ENCODE data around the gene CSRP1. TPM values are rescaled to one million over a fixed set of nuclear protein-coding genes. Genes with fewer than 3 reads are reported as not detected.

Gene CSRP1
- 1,211 and 1,696 TPM in 2 replicates for total RNA-seq

GRCh38 chr1:201506557-201507359, at the start of gene CSRP1:
CSRP1 (minus strand) TSS chr1:201507123; CDS start chr1:201496303, 10,820 bp downstream.

DNA sequence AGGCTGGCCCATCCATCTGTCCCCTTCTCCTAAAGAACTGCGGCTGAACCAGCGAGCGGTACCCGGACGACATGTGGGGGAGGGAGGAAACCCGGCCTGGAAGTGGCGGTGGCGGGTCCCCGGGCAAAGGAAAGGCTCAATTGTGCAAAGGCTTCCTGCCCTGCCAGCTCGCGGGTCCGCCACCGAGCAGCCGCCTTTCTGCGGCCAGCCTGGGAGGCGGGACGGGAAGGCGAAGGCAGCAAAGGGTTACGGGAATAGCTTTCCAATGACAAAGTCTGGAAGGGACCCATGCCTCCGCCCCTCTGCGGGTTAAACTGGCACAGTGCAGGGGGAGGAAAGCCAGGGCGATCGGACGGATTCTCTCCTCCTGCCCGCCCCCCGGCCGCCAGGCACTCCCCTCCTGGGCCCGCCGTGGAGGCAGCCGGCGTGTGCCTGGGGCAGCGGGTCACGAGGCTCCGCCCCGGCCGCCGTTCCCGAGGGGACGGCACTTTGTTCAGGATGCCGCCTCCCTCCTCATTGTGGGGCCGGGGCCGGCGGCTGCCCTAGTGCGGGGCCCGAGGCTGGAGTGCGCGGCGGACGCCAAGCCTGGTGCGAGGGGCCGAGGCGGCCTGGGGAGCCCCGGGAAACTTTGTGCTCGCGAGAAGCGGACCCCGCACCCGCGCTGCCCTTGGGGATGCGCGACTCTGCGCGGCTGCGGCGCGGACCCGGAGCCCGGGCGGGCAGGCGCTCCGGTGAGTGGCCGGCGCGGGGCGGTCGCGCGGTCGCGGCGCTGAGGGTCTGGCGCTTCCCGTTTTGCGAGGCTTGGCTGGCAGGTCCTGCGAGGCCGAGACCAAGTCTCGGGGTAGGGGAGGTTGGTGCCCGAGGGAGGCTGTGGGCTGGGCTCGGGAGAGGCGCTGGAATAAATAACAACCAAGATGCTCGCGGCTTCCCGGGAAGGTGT, 32.0 kb upstream of the CSRP1 start, which contains the start of gene NAV1:
NAV1 (plus strand) TSS at position 516 of the 940 bp plus-strand sequence. CDS start 83,758 bp downstream, outside the sequence.

DNA sequence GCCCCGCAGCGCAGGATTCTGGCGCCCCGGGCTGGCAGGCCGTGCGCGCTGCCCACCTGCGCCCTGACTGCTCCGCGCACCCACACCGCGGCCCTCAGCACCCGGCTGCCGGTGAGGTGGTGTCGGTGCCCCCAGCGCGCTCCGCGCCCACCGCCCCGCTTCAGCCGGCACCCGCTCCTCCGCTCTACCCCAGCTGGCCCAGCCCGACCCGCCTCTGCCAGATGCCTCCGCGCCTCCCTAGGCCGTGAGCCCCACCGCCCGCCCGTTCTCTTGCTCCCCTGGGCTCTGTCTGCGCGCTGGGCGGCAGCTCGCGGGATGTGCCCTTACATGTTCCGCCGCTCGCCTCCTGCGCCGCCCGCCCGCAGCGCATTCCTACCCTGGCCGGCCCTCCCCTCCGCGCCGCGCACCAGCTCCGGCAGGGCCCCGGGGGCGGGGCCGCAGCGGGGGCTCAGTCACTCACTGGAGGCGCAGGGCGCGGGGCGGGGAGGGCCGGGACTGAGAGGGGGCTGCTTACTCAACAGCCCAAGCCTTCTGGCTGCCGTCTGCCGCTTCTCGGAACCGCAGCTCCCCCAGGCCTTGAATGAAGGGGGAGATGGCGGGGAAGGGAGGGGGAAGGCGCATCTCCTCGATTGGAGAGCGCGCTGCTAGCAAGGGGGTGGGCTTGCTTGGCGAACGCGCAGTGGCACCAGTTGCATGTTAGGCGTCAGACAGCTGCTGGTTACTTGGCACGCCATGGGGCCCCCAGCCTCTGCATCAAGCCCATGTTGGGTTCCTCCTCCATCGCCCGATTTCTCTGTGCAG, 37.9 kb downstream of the CSRP1 start, which contains the start of gene PHLDA3:
PHLDA3 (minus strand) TSS at position 345 of the 801 bp plus-strand sequence. CDS start 402 bp downstream, outside the sequence.

Other genes with a start within 250 kb of the CSRP1 start
- gene PKP1, start 223.6 kb downstream of the CSRP1 start, total RNA-seq = 0.30 and 3.5 TPM in 2 replicates
- not detected in 2 replicates for gene TNNT2, start 129.4 kb downstream of the CSRP1 start, total RNA-seq
- gene LAD1, start 107.8 kb downstream of the CSRP1 start, total RNA-seq = not detected in 2 replicates
- gene TNNI1, start 85.4 kb downstream of the CSRP1 start, total RNA-seq = under 0.01 TPM in 1 of 2 replicates, not detected in the other
- gene PHLDA3, start 37.9 kb downstream of the CSRP1 start, total RNA-seq = 120 and 124 TPM in 2 replicates
- gene NAV1, start 32.0 kb upstream of the CSRP1 start, total RNA-seq = 41.3 and 123 TPM in 2 replicates

All from smooth muscle cell of the umbilical artery (primary cell).